Heart left ventricle (tissue), 16 donors: Measurements from ENCODE around the gene CHAF1A. TPM values are rescaled to one million over a fixed set of nuclear protein-coding genes. Genes with fewer than 3 reads are reported as not detected.

Source experiments
- ATAC-seq, 4 donors: fragments of 200-7000 bp; cut with Tn5 transposase; one replicate each; pipeline ENCODE4 v1.9.1; 2020 to 2022; ENCODE audit warnings: moderate library complexity in 4 of 4, mild to moderate bottlenecking in 3 of 4, moderate number of reproducible peaks in 1 of 4
- DNase-seq, 5 donors: peaks; one replicate each; pipeline ENCODE4 v3.0.0-alpha.2; 2020
- H3K27ac ChIP-seq, 12 donors: fragments of 200-600 bp; sonication (generic) in 4 of 12; one replicate each; pipeline versions ENCODE4 v1.5.0 to v1.8.0; 2016 to 2022; ENCODE audit warnings: mild to moderate bottlenecking in 2 of 12
- H3K27me3 ChIP-seq, 9 donors: fragments of 200-600 bp; sonication (generic) in 2 of 9; one replicate each; pipeline versions ENCODE4 v1.5.1 to v1.8.0; 2016 to 2022; ENCODE audit warnings: mild to moderate bottlenecking in 3 of 9
- H3K36me3 ChIP-seq, 9 donors: fragments of 200-600 bp; sonication (generic) in 2 of 9; one replicate each; pipeline versions ENCODE4 v1.5.0 to v1.8.0; 2018 to 2022; ENCODE audit warnings: mild to moderate bottlenecking in 2 of 9
- H3K4me1 ChIP-seq, 12 donors: fragments of 200-600 bp; sonication (generic) in 4 of 12; one replicate each; pipeline versions ENCODE4 v1.5.0 to v1.8.0; 2016 to 2022; ENCODE audit warnings: mild to moderate bottlenecking in 3 of 12
- H3K4me3 ChIP-seq, 12 donors: fragments of 200-600 bp; sonication (generic) in 4 of 12; one replicate each; pipeline versions ENCODE4 v1.5.0 to v1.8.0; 2017 to 2022; ENCODE audit warnings: mild to moderate bottlenecking in 9 of 12, moderate library complexity in 4 of 12
- H3K9me3 ChIP-seq, 12 donors: fragments of 200-600 bp; sonication (generic) in 4 of 12; one replicate each; pipeline versions ENCODE4 v1.5.0 to v1.8.0; 2016 to 2022; ENCODE audit warnings: mild to moderate bottlenecking in 1 of 12
- POLR2A ChIP-seq, 2 donors: fragments of 450-650 bp; IDR thresholded peaks; one replicate each; pipeline ENCODE4 v1.6.1; 2017; ENCODE audit warnings: antibody characterized with exemption in 2 of 2, mild to moderate bottlenecking in 2 of 2, moderate library complexity in 2 of 2
- WGBS, 4 donors: extraction: QIAGEN DNeasy Blood & Tissue Kit in 2 of 4; methylation state at CpG; one replicate each; pipeline versions ENCODE4 v1.1.5 to v1.1.7; 2013 to 2018; 5-methylcytosine and 5-hydroxymethylcytosine counted together
- intact Hi-C, 10 donors: fragments of 100-400 bp; cut with DNase I; formaldehyde crosslinking; loops; one replicate each; pipeline versions ENCODE4 v1.11.1 to v1.14.2; 2022
- polyA plus RNA-seq, 2 donors: library from polyadenylated mRNA; stranded (reverse); fragments of 200-250 nt; gene quantifications; one replicate each; pipeline ENCODE4 v1.2.3, GENCODE V29; 2013
- total RNA-seq, 9 donors: library from RNA; depleted of rRNA in 2 of 9; stranded (reverse); fragments of >200 nt in 2 of 9; fragmentation: NEBNext Ultra II Directional in 3 of 9; extraction: Animal tissue kit (Norgen Biotek cat#: 25700) in 3 of 9; gene quantifications; one replicate each; pipeline versions ENCODE4 v1.1.0 to v1.2.4, GENCODE V29; 2016 to 2023
- TF ChIP-seq, protein P1 (sequence below), 12 donors: fragments of 200-600 bp; sonication (generic) in 4 of 12; IDR thresholded peaks; one replicate each; pipeline versions ENCODE4 v1.5.0 to v1.8.0; 2018 to 2022; ENCODE audit warnings: antibody characterized with exemption in 12 of 12, mild to moderate bottlenecking in 5 of 12
- donor health status: ischemic (EF 13 %, LVEDD 7.1; RV severe dilation, severe dysfunction).
- donor health status: healthy with polysubstance abuse.
- donor health status: DM: no; HTN: yes; CAD: no.
- donor health status: DM: no; HTN: no; CAD: no.
- donor health status: ischemic (EF 25% LVEDD 6.9; RV normal size, moderate dysfunction).
- donor health status: ischemic (EF 25% LVEDD 5.7; RV mildly dilated, moderate dysfunction).
- donor health status: healthy.
- donor health status: DM: yes; HTN: yes; CAD: no.
- donor health status: ischemic (EF 35%, LVEDD 5.7; RV mildly dilated, moderate dysfunction).
- donor health status: nonischemic (EF 11% LVEDD 7.7; RV severe dilation, severe dysfunction).
- donor health status: DM: yes; HTN: yes; CAD: no.
- donor health status: PGD.
- donor health status: ischemic (EF 29% LVEDD 5.4; RV normal size, mild dysfunction).
- donor health status: nonischemic (EF 23%, LVEDD 6.1; RV moderate dilation, normal function).

The CHAF1A gene
- total and polyA plus RNA-seq, 11 donors, result 2.9 to 10.7 (median 5.5) TPM

DNA sequence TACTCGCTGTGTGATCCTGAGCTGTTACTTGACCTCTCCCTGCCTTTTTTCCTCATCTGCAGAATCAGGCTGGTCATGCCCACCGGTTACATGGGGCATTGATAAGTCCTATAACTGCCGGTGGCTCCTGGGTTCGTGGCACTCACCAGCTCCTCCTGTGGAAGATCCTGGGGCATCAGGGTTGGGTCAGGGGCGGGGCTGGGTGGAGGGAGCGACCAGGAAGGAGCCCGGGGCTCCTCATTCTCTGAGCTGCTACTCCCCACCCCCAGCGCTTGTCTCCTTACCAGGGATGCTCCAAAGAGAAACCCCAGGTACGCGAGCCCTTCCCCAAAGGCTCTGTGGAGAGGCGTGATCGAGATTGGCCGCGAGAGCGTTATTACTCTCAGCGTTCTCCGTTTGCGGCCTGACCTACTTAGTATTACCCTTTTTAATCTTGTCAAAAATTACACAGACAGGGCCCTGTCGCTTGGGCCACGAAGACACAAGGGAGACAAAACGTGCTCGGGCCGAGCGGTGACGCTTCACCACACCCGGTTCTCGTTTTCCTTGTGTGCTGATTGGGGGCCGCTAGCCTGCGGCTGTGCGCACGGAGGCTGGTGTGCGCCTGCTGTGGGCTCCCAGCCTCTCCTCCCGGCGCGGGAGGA lies 80.4 kb downstream of the CHAF1A start:
- DNase-seq (no peak), ATAC-seq (no peak)
- no peak overlapping the region for H3K27ac ChIP-seq
- no peaks in the 10 kb centered on the region for H3K9me3 ChIP-seq
- no peaks in the 10 kb centered on the region for H3K27me3 ChIP-seq
- intact Hi-C loops, result no loop called here
- no peak overlapping the region for H3K4me3 ChIP-seq
- WGBS, 4 donors, result 91 to 94% (median 92%) methylated on average over 35 of the region's 35 CpGs
- peaks cover 0 to 65% (median 37%) of the 10 kb centered on the region in 9 donors for H3K36me3 ChIP-seq
- no peaks in the 10 kb centered on the region for H3K4me1 ChIP-seq
- TF ChIP-seq, protein P1, sequence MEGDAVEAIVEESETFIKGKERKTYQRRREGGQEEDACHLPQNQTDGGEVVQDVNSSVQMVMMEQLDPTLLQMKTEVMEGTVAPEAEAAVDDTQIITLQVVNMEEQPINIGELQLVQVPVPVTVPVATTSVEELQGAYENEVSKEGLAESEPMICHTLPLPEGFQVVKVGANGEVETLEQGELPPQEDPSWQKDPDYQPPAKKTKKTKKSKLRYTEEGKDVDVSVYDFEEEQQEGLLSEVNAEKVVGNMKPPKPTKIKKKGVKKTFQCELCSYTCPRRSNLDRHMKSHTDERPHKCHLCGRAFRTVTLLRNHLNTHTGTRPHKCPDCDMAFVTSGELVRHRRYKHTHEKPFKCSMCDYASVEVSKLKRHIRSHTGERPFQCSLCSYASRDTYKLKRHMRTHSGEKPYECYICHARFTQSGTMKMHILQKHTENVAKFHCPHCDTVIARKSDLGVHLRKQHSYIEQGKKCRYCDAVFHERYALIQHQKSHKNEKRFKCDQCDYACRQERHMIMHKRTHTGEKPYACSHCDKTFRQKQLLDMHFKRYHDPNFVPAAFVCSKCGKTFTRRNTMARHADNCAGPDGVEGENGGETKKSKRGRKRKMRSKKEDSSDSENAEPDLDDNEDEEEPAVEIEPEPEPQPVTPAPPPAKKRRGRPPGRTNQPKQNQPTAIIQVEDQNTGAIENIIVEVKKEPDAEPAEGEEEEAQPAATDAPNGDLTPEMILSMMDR (IDR thresholded peaks at IDR 0.05), result no peak
- no peak for TF ChIP-seq POLR2A (IDR thresholded peaks at IDR 0.05)

DNA sequence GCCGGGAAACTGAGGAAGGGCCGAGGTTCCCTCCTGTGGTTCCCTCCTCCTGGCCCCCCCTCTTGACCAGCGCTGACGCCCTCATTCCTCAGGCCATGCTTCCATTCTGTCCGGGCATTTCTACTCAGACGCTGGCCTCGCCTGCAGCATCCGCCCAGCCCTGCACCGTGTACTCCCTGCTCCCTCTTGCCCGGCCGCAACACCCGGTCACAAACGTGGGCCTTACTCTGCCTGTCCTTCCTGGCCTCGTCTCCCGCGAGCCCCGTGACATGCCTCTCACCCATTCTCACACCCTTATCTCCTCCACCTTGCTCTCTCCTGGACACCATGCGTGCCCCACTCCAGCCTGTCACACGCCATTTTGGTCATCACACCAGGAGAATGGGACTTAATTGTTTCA lies 80.9 kb downstream of the CHAF1A start:
- Histone ChIP-seq H3K4me1 (no peaks in the 10 kb centered on the region), H3K27ac (no peak overlapping the region), H3K9me3 (no peaks in the 10 kb centered on the region), H3K27me3 (no peaks in the 10 kb centered on the region), H3K4me3 (no peak overlapping the region), H3K36me3 (peaks cover 0 to 64% (median 34%) of the 10 kb centered on the region in 9 donors)
- intact Hi-C loops, result no loop called here
- WGBS, 4 donors, result 86 to 88% (median 87%) methylated on average over 19 of the region's 19 CpGs
- peak in 1 of 4 donors; percentile 24 for ATAC-seq
- TF ChIP-seq POLR2A (IDR thresholded peaks at IDR 0.05), result no peak
- TF ChIP-seq, protein P1 (IDR thresholded peaks at IDR 0.05), result no peak
- DNase-seq, result no peak

DNA sequence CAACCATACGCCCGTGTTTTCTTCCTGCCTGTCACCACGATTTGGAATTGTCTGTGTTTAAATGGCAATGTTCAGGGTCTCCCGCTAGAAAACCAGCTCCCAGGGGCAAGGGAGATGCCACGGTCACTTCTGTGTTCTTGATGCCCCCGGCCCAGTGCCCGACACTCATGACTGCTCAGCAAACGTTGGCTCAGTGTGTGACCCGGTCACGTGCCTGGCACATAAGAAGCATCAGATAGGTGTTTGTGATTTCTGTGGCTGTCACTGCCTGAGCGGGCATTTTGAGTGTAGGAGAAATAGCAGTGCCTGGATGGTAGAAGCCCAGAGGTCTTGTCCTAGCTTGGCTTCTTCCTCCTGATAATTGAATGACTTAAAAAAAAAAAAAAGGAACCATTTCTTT lies 85.1 kb downstream of the CHAF1A start:
- H3K27ac ChIP-seq, result no peak overlapping the region
- no peaks in the 10 kb centered on the region for H3K4me1 ChIP-seq
- TF ChIP-seq POLR2A (IDR thresholded peaks at IDR 0.05), result no peak
- TF ChIP-seq, protein P1 (IDR thresholded peaks at IDR 0.05), result no peak
- no peaks in the 10 kb centered on the region for H3K9me3 ChIP-seq
- ATAC-seq (peak in 3 of 4 donors; percentile 56 to 73 (median 69)), DNase-seq (peak in 1 of 5 donors; percentile 9)
- 57 to 69% (median 64%) methylated on average over 11 of the region's 11 CpGs for WGBS, 4 donors
- H3K27me3 ChIP-seq, result no peaks in the 10 kb centered on the region
- intact Hi-C loops, result no loop called here
- H3K4me3 ChIP-seq, result no peak overlapping the region
- H3K36me3 ChIP-seq, result peaks cover 0 to 71% (median 46%) of the 10 kb centered on the region in 9 donors

DNA sequence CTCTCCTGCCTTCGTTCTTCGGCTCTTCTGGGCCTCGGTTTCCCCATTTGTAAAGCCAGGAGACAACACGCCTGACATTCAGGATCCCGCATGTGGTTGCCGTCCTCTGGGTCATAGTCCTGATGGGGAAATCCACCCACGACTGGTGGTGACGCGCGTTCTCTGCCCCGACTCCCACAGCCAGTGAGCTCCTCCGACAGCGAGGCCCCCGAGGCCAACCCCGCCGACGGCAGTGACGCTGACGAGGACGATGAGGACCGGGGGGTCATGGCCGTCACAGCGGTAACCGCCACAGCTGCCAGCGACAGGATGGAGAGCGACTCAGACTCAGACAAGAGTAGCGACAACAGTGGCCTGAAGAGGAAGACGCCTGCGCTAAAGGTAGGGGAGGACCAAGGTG lies 86.1 kb downstream of the CHAF1A start:
- ATAC-seq (no peak), DNase-seq (no peak)
- Histone ChIP-seq H3K9me3 (no peaks in the 10 kb centered on the region), H3K27me3 (no peaks in the 10 kb centered on the region), H3K27ac (no peak overlapping the region), H3K4me3 (no peak overlapping the region), H3K4me1 (no peaks in the 10 kb centered on the region), H3K36me3 (peaks cover 0 to 65% (median 41%) of the 10 kb centered on the region in 9 donors)
- 92 to 96% (median 94%) methylated on average over 29 of the region's 29 CpGs for WGBS, 4 donors
- TF ChIP-seq POLR2A (IDR thresholded peaks at IDR 0.05), result no peak
- TF ChIP-seq, protein P1 (IDR thresholded peaks at IDR 0.05), result no peak
- intact Hi-C loops, result no loop called here
